HCT116 (cell line): ENCODE measurements around the gene PRRT1B.

Experiments
- POLR2A ChIP-seq: IDR thresholded peaks from 2 replicates; pipeline ENCODE4 v1.7.0; 2011; ENCODE audit warnings: borderline replicate concordance; ENCODE audit not compliant: insufficient read depth, insufficient read length; ENCODE audit errors: extremely low read depth
- POLR2AphosphoS5 ChIP-seq: IDR thresholded peaks from 2 replicates; pipeline ENCODE4 v1.6.1; 2011; ENCODE audit warnings: mild to moderate bottlenecking, low read depth, low read length, moderate library complexity
- RAD21 ChIP-seq: IDR thresholded peaks from 2 replicates; pipeline ENCODE4 v1.6.1; 2012; ENCODE audit warnings: low read depth, mild to moderate bottlenecking
- SIN3A ChIP-seq: IDR thresholded peaks from 2 replicates; pipeline ENCODE4 v1.6.1; 2012; ENCODE audit warnings: low read depth
- TF ChIP-seq, protein P1 (sequence below), 3 experiments: fragments of 200-600 bp in 1 of 3; sonication (generic) in 1 of 3; IDR thresholded peaks in 2 of 3; conservative IDR thresholded peaks in 1 of 3; 2 replicates each; pipeline ENCODE4 v1.5.1; 2012 to 2017; ENCODE audit warnings: low read depth in 2 of 3, low read length in 2 of 3, antibody characterized with exemption in 1 of 3, borderline replicate concordance in 1 of 3, control low read depth in 1 of 3, mild to moderate bottlenecking in 1 of 3, mixed read lengths in 1 of 3, mixed run types in 1 of 3, moderate library complexity in 1 of 3; ENCODE audit not compliant: insufficient read depth in 1 of 3

DNA sequence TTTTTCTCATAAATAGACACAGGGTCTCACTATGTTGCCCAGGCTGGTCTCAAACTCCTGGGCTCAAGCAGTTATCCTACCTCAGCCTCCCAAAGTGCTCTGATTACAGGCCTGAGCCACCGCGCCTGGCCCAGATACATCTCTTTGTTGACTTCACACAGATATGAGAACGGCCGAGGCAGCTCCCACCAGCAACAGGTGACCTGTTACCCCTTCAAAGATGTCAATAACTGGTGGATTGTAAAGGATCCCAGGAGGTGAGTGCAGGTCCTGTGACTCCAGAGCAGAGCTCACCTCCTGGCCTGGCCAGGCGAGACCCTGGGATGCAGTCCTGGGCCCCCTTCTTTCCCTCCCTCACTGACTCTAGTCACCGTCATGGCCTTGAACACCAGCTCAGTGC, 33.4 kb upstream of the PRRT1B start:
- TF ChIP-seq, protein P1, sequence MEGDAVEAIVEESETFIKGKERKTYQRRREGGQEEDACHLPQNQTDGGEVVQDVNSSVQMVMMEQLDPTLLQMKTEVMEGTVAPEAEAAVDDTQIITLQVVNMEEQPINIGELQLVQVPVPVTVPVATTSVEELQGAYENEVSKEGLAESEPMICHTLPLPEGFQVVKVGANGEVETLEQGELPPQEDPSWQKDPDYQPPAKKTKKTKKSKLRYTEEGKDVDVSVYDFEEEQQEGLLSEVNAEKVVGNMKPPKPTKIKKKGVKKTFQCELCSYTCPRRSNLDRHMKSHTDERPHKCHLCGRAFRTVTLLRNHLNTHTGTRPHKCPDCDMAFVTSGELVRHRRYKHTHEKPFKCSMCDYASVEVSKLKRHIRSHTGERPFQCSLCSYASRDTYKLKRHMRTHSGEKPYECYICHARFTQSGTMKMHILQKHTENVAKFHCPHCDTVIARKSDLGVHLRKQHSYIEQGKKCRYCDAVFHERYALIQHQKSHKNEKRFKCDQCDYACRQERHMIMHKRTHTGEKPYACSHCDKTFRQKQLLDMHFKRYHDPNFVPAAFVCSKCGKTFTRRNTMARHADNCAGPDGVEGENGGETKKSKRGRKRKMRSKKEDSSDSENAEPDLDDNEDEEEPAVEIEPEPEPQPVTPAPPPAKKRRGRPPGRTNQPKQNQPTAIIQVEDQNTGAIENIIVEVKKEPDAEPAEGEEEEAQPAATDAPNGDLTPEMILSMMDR (IDR thresholded peaks at IDR 0.05 in 2 of 3, conservative IDR thresholded peaks at IDR 0.05 in 1 of 3; ENCODE audit: borderline replicate concordance in 1 of 3, insufficient read depth in 1 of 3, low read depth in 2 of 3, low read length in 2 of 3): no peak
- TF ChIP-seq POLR2A (no peak), RAD21 (no peak), SIN3A (no peak), POLR2AphosphoS5 (no peak)
